Gastrocnemius medialis (tissue), 4 donors: ENCODE data around the gene ADSL.

Experiments used
- CTCF ChIP-seq, 5 experiments: fragments of 450-650 bp in 3 of 5; fragments of 200-600 bp in 2 of 5; sonication (generic) in 2 of 5; IDR thresholded peaks in 4 of 5; conservative IDR thresholded peaks in 1 of 5; 1 replicate in 4 of 5; 2 replicates in 1 of 5; pipeline ENCODE4 v1.5.1; 2016 to 2019; ENCODE audit warnings: antibody characterized with exemption in 5 of 5, mild to moderate bottlenecking in 3 of 5, moderate library complexity in 3 of 5
- POLR2A ChIP-seq, 2 donors: fragments of 450-650 bp; IDR thresholded peaks; one replicate each; pipeline ENCODE4 v1.6.1; 2017; ENCODE audit warnings: antibody characterized with exemption in 2 of 2, mild to moderate bottlenecking in 2 of 2, moderate library complexity in 2 of 2

- no peak for TF ChIP-seq POLR2A (IDR thresholded peaks at IDR 0.05)
- TF ChIP-seq CTCF (IDR thresholded peaks at IDR 0.05 in 4 of 5, conservative IDR thresholded peaks at IDR 0.05 in 1 of 5), result no peak
These were observed 72.3 kb downstream of the ADSL start for GRCh38 chr22:40418366-40419201.
